ENCODE results near the gene C1orf232.

GRCh38 chr1:26162220-26162709 is 6.5 kb downstream of the C1orf232 start:
- no peak for TF ChIP-seq CTCF (IDR thresholded peaks at IDR 0.05 in 2 of 3, conservative IDR thresholded peaks at IDR 0.05 in 1 of 3; ENCODE audit: borderline replicate concordance in 1 of 3, insufficient read depth in 1 of 3, low read depth in 2 of 3, low read length in 2 of 3)
- TF ChIP-seq POLR2A (IDR thresholded peaks at IDR 0.05; ENCODE audit: borderline replicate concordance, extremely low read depth, insufficient read depth, insufficient read length): no peak
- TF ChIP-seq EZH2phosphoT487 (IDR thresholded peaks at IDR 0.05; ENCODE audit: borderline replicate concordance): no peak
- TF ChIP-seq TCF7L2 (IDR thresholded peaks at IDR 0.05; ENCODE audit: borderline replicate concordance, extremely low read depth, insufficient read depth, insufficient read length): no peak
